Pancreas (tissue), 10 donors: ENCODE measurements around the gene CREB3L4. TPM values are rescaled to one million over a fixed set of nuclear protein-coding genes. Genes with fewer than 3 reads are reported as not detected.

Experiments
- ATAC-seq, 4 donors: fragments of 200-7000 bp; cut with Tn5 transposase; one replicate each; pipeline versions ENCODE4 v1.8.0 to v1.9.1; 2020; ENCODE audit warnings: mild to moderate bottlenecking in 4 of 4, moderate library complexity in 4 of 4
- DNase-seq, 6 donors: peaks; one replicate each; pipeline ENCODE4 v3.0.0-alpha.2; 2020
- FAIRE-seq: peaks from 2 replicates; lab custom pipeline; 2012; peaks lifted over from hg19 to GRCh38; lab: Jason Lieb, UNC
- H3K27ac ChIP-seq, 4 donors: fragments of 200-600 bp; sonication (generic); 1 replicate in 3 of 4; 2 replicates in 1 of 4; pipeline versions ENCODE4 v1.5.0 to v1.8.0; 2020
- H3K27me3 ChIP-seq, 4 donors: fragments of 200-600 bp; one replicate each; pipeline ENCODE4 v1.8.0; 2021
- H3K36me3 ChIP-seq, 3 donors: fragments of 200-600 bp; sonication (generic) in 1 of 3; one replicate each; pipeline versions ENCODE4 v1.5.0 to v1.8.0; 2020 to 2021
- H3K4me1 ChIP-seq, 3 donors: fragments of 200-600 bp; one replicate each; pipeline ENCODE4 v1.8.0; 2021
- H3K4me3 ChIP-seq, 4 donors: fragments of 200-600 bp; sonication (generic) in 2 of 4; one replicate each; pipeline versions ENCODE4 v1.5.0 to v1.8.0; 2020 to 2021
- H3K9me3 ChIP-seq, 4 donors: fragments of 200-600 bp; one replicate each; pipeline ENCODE4 v1.8.0; 2021
- CTCF ChIP-seq, 4 donors: fragments of 200-600 bp; sonication (generic) in 3 of 4; IDR thresholded peaks; one replicate each; pipeline versions ENCODE4 v1.5.0 to v1.8.0; 2021; ENCODE audit warnings: antibody characterized with exemption in 4 of 4
- WGBS, 2 donors: extraction: QIAGEN DNeasy Blood & Tissue Kit; methylation state at CpG; one replicate each; pipeline ENCODE4 v1.1.7; 2013; 5-methylcytosine and 5-hydroxymethylcytosine counted together
- intact Hi-C, 3 donors: fragments of 100-400 bp; cut with DNase I; formaldehyde crosslinking; loops; one replicate each; pipeline versions ENCODE4 v1.11.1 to v1.14.2; 2022
- polyA plus RNA-seq, 2 donors: library from polyadenylated mRNA; stranded (reverse); fragments of 200-250 nt; gene quantifications; one replicate each; pipeline ENCODE4 v1.2.3, GENCODE V29; 2013
- total RNA-seq, 6 donors: library from RNA; stranded (reverse); fragmentation: NEBNext Ultra II Directional in 4 of 6; extraction: Animal tissue kit (Norgen Biotek cat#: 25700) in 4 of 6; gene quantifications; one replicate each; pipeline versions ENCODE4 v1.2.1 to v1.2.4, GENCODE V29; 2021 to 2023
- donor health status: healthy with polysubstance abuse.
- donor health status: DM: no; HTN: no; CAD: no; lungs with moderate emphysema.
- donor health status: DM: no; HTN: no; CAD: no.
- donor health status: control.
- donor health status: control.
- donor health status: Bipolar disorder and iron deficiency.
- donor health status: DM: yes; HTN: yes; CAD: no.
- donor health status: DM: no; HTN: no; CAD: no.
- donor health status: DM: no; HTN: no; CAD: no.
- donor health status: DM: yes; HTN: yes; CAD: no.

Gene CREB3L4
- total and polyA plus RNA-seq, 8 donors, result 6.5 to 19.6 (median 9.6) TPM

GRCh38 chr1:153928791-153929341, 38.8 kb upstream of the CREB3L4 start:
- Histone ChIP-seq H3K9me3 (no peaks in the 10 kb centered on the region), H3K4me1 (peaks cover 0 to 4% (median under 1%) of the 10 kb centered on the region in 3 donors), H3K4me3 (no peak overlapping the region), H3K36me3 (peaks cover 0 to 5% (median 2%) of the 10 kb centered on the region in 3 donors), H3K27me3 (no peaks in the 10 kb centered on the region), H3K27ac (no peak overlapping the region)
- ATAC-seq (no peak), FAIRE-seq (no peak), DNase-seq (no peak)
- no peak for TF ChIP-seq CTCF (IDR thresholded peaks at IDR 0.05)
- 66 to 82% methylated on average over 4 of the region's 4 CpGs for WGBS, 2 donors
- intact Hi-C loops, result no loop called here

- H3K9me3 ChIP-seq, result no peaks in the 10 kb centered on the region
- H3K27me3 ChIP-seq, result no peaks in the 10 kb centered on the region
- DNase-seq (no peak), FAIRE-seq (no peak), ATAC-seq (no peak)
- H3K4me3 ChIP-seq, result no peak overlapping the region
- H3K4me1 ChIP-seq, result no peaks in the 10 kb centered on the region
- no peak overlapping the region for H3K27ac ChIP-seq
- H3K36me3 ChIP-seq, result peaks cover 0 to 9% (median 5%) of the 10 kb centered on the region in 3 donors
- 89 to 90% methylated on average over 5 of the region's 5 CpGs for WGBS, 2 donors
- intact Hi-C loops, result no loop called here
- TF ChIP-seq CTCF (IDR thresholded peaks at IDR 0.05), result no peak
Observed at GRCh38 chr1:153929426-153929825, 38.3 kb upstream of the CREB3L4 start.

GRCh38 chr1:153929981-153930948, 37.4 kb upstream of the CREB3L4 start:
- ATAC-seq (no peak), FAIRE-seq (no peak), DNase-seq (peak in 1 of 6 donors; percentile 37)
- Histone ChIP-seq H3K9me3 (no peaks in the 10 kb centered on the region), H3K36me3 (peaks cover 0 to 9% (median 5%) of the 10 kb centered on the region in 3 donors), H3K27me3 (no peaks in the 10 kb centered on the region), H3K4me1 (no peaks in the 10 kb centered on the region), H3K4me3 (no peak overlapping the region), H3K27ac (no peak overlapping the region)
- 79 to 89% methylated on average over 14 of the region's 14 CpGs for WGBS, 2 donors
- intact Hi-C loops, result loop anchor here in 1 of 3 donors (10.0 kb wide), 1 partner anchor 115 kb away; no protein-coding TSS in a partner anchor
- no peak for TF ChIP-seq CTCF (IDR thresholded peaks at IDR 0.05)

GRCh38 chr1:153932156-153933131, 35.3 kb upstream of the CREB3L4 start:
- WGBS, 2 donors, result 96 to 99% methylated on average over 18 of the region's 18 CpGs
- intact Hi-C loops, result loop anchor here in 1 of 3 donors (10.0 kb wide), 1 partner anchor 118 kb away; no protein-coding TSS in a partner anchor
- FAIRE-seq (no peak), ATAC-seq (no peak), DNase-seq (peak in 1 of 6 donors; percentile 56)
- Histone ChIP-seq H3K27me3 (no peaks in the 10 kb centered on the region), H3K4me3 (no peak overlapping the region), H3K4me1 (no peaks in the 10 kb centered on the region), H3K9me3 (no peaks in the 10 kb centered on the region), H3K27ac (no peak overlapping the region), H3K36me3 (peaks cover 0 to 30% (median 27%) of the 10 kb centered on the region in 3 donors)
- no peak for TF ChIP-seq CTCF (IDR thresholded peaks at IDR 0.05)
